Liver (tissue), 9 donors: ENCODE data around the gene CCNYL1. TPM values are rescaled to one million over a fixed set of nuclear protein-coding genes. Genes with fewer than 3 reads are reported as not detected.
"Not testable (repeated sequence)": the region's sequence is repeated elsewhere in the genome, so short reads cannot be mapped to it uniquely, and the experiment has no call there.

Source experiments
- DNase-seq: peaks from one replicate; pipeline ENCODE4 v3.0.0-alpha.2; 2017; ENCODE audit warnings: low spot score
- H3K27ac ChIP-seq, 2 donors: one replicate each; pipeline ENCODE4 v1.7.0; 2013; ENCODE audit warnings: inconsistent platforms in 2 of 2, low read length in 2 of 2, control low read depth in 1 of 2, low read depth in 1 of 2, mild to moderate bottlenecking in 1 of 2
- H3K27me3 ChIP-seq, 4 donors: one replicate each; pipeline versions ENCODE4 v1.6.1 to v1.7.0; 2013; ENCODE audit warnings: low read length in 3 of 4, inconsistent platforms in 1 of 4, mild to moderate bottlenecking in 1 of 4, moderate library complexity in 1 of 4; ENCODE audit not compliant: control insufficient read depth in 4 of 4, insufficient read depth in 4 of 4
- H3K36me3 ChIP-seq, 4 donors: one replicate each; pipeline versions ENCODE4 v1.6.1 to v1.7.0; 2013; ENCODE audit warnings: low read length in 3 of 4, mild to moderate bottlenecking in 3 of 4, low read depth in 1 of 4, moderate library complexity in 1 of 4; ENCODE audit not compliant: control insufficient read depth in 4 of 4, insufficient read depth in 3 of 4
- H3K4me1 ChIP-seq, 4 donors: one replicate each; pipeline versions ENCODE4 v1.6.1 to v1.7.0; 2013; ENCODE audit warnings: low read length in 3 of 4, mild to moderate bottlenecking in 3 of 4, moderate library complexity in 1 of 4; ENCODE audit not compliant: control insufficient read depth in 4 of 4, insufficient read depth in 4 of 4
- H3K4me3 ChIP-seq, 3 donors: one replicate each; pipeline versions ENCODE4 v1.6.1 to v1.7.0; 2013; ENCODE audit warnings: low read length in 3 of 3, control low read depth in 1 of 3, low read depth in 1 of 3, mild to moderate bottlenecking in 1 of 3
- H3K9ac ChIP-seq, 2 donors: one replicate each; pipeline ENCODE4 v1.7.0; 2013; ENCODE audit warnings: low read length in 2 of 2, mild to moderate bottlenecking in 2 of 2, moderate library complexity in 2 of 2, control low read depth in 1 of 2, low read depth in 1 of 2
- H3K9me3 ChIP-seq, 4 donors: one replicate each; pipeline versions ENCODE4 v1.6.1 to v1.7.0; 2013; ENCODE audit warnings: low read length in 3 of 4; ENCODE audit not compliant: control insufficient read depth in 4 of 4
- CTCF ChIP-seq: fragments of 150-350 bp; IDR thresholded peaks from 2 replicates; pipeline ENCODE4 v1.5.1; 2017; ENCODE audit warnings: improper control_type of control experiment, low read depth, low read length; ENCODE audit not compliant: missing input control
- EGR1 ChIP-seq, 2 donors: IDR thresholded peaks; 2 replicates each; pipeline ENCODE4 v1.6.1; 2016 to 2018; ENCODE audit warnings: antibody characterized with exemption in 2 of 2, low read depth in 2 of 2
- FOXA2 ChIP-seq: IDR thresholded peaks from 2 replicates; pipeline ENCODE4 v1.6.1; 2016; ENCODE audit warnings: antibody characterized with exemption
- GABPA ChIP-seq, 2 donors: IDR thresholded peaks in 1 of 2; conservative IDR thresholded peaks in 1 of 2; 2 replicates each; pipeline ENCODE4 v1.6.1; 2016; ENCODE audit warnings: antibody characterized with exemption in 2 of 2, mild to moderate bottlenecking in 1 of 2, moderate library complexity in 1 of 2
- HNF4A ChIP-seq, 2 donors: conservative IDR thresholded peaks; 2 replicates each; pipeline ENCODE4 v1.6.1; 2016; ENCODE audit warnings: antibody characterized with exemption in 2 of 2, mild to moderate bottlenecking in 2 of 2
- HNF4G ChIP-seq: IDR thresholded peaks from 2 replicates; pipeline ENCODE4 v1.6.1; 2016; ENCODE audit warnings: antibody characterized with exemption
- JUND ChIP-seq, 2 donors: IDR thresholded peaks; 2 replicates each; pipeline ENCODE4 v1.6.1; 2016; ENCODE audit warnings: antibody characterized with exemption in 2 of 2
- NR2F2 ChIP-seq: IDR thresholded peaks from 2 replicates; pipeline ENCODE4 v1.6.1; 2016; ENCODE audit warnings: antibody characterized with exemption
- RAD21 ChIP-seq, 2 donors: IDR thresholded peaks; 2 replicates each; pipeline ENCODE4 v1.6.1; 2016; ENCODE audit warnings: antibody characterized with exemption in 2 of 2, mild to moderate bottlenecking in 2 of 2
- RXRA ChIP-seq, 2 donors: IDR thresholded peaks; 2 replicates each; pipeline ENCODE4 v1.6.1; 2017 to 2018; ENCODE audit warnings: antibody characterized with exemption in 2 of 2, mild to moderate bottlenecking in 1 of 2
- SP1 ChIP-seq: IDR thresholded peaks from 2 replicates; pipeline ENCODE4 v1.6.1; 2018; ENCODE audit warnings: antibody characterized with exemption, mild to moderate bottlenecking
- TAF1 ChIP-seq: conservative IDR thresholded peaks from 2 replicates; pipeline ENCODE4 v1.6.1; 2016; ENCODE audit warnings: antibody characterized with exemption, mild to moderate bottlenecking
- YY1 ChIP-seq: IDR thresholded peaks from 2 replicates; pipeline ENCODE4 v1.6.1; 2016; ENCODE audit warnings: antibody characterized with exemption, mild to moderate bottlenecking
- WGBS: extraction: QIAGEN DNeasy Blood & Tissue Kit; methylation state at CpG from one replicate; pipeline ENCODE4 v1.1.7; 2013; 5-methylcytosine and 5-hydroxymethylcytosine counted together
- polyA plus RNA-seq, 2 donors: library from polyadenylated mRNA; stranded (reverse) in 1 of 2; unstranded in 1 of 2; fragments of 200-250 nt in 1 of 2; fragments of >200 nt in 1 of 2; fragmentation: Nextera tagmentation in 1 of 2; extraction: Ambion mirVana in 1 of 2; gene quantifications; one replicate each; pipeline versions ENCODE4 v1.2.1 to v1.2.3, GENCODE V29; 2013 to 2015
- total RNA-seq, 2 donors: library from RNA; depleted of rRNA; stranded (reverse); fragments of >200 nt; gene quantifications; one replicate each; pipeline ENCODE4 v1.2.3, GENCODE V29; 2014
- TF ChIP-seq, protein P1 (sequence below): IDR thresholded peaks from 2 replicates; pipeline ENCODE4 v1.6.1; 2016; ENCODE audit warnings: antibody characterized with exemption
- TF ChIP-seq, protein P2 (sequence below): IDR thresholded peaks from 2 replicates; pipeline ENCODE4 v1.6.1; 2016; ENCODE audit warnings: antibody characterized with exemption, mild to moderate bottlenecking
- TF ChIP-seq, protein P3 (sequence below): IDR thresholded peaks from 2 replicates; pipeline ENCODE4 v1.6.1; 2016; ENCODE audit warnings: antibody characterized with exemption
- TF ChIP-seq, protein P4 (sequence below): IDR thresholded peaks from 2 replicates; pipeline ENCODE4 v1.6.1; 2016; ENCODE audit warnings: antibody characterized with exemption
- donor health status: healthy.
- donor health status: healthy.
- donor health status: healthy.
- donor health status: healthy.
- donor health status: healthy.

Gene CCNYL1
- total and polyA plus RNA-seq, 4 donors: 5.8 to 9.3 (median 8.2) TPM

DNA sequence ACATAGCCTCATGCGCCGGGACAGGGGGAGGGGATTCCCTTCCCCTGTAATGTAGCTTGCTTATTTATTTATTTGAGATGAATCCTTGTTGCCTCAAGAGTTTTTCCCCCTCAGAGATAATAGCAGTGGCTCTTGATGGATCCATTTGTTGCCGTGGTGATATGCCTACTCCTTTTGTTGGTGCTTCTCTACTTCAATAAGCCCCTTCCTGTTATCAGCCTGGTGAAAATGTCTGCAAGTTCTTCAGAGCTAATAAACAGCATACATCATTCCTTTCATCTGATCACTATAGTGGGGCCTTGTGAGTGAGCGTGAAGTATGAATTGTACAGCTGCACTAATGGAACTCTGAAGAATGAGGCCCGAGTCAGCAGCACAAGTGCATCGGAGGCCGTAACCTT is 38.9 kb downstream of the CCNYL1 start:
- 70% methylated on average over 7 of the region's 7 CpGs for WGBS
- Histone ChIP-seq H3K27me3 (no peaks in the 10 kb centered on the region), H3K27ac (peak overlapping the region; percentile 21 to 69), H3K4me3 (no peak overlapping the region), H3K4me1 (peaks cover 1 to 38% (median 18%) of the 10 kb centered on the region in 4 donors), H3K9ac (no peak overlapping the region), H3K9me3 (no peaks in the 10 kb centered on the region), H3K36me3 (peaks cover 0 to 21% (median 3%) of the 10 kb centered on the region in 4 donors)
- DNase-seq: no peak
- TF ChIP-seq, protein P1, sequence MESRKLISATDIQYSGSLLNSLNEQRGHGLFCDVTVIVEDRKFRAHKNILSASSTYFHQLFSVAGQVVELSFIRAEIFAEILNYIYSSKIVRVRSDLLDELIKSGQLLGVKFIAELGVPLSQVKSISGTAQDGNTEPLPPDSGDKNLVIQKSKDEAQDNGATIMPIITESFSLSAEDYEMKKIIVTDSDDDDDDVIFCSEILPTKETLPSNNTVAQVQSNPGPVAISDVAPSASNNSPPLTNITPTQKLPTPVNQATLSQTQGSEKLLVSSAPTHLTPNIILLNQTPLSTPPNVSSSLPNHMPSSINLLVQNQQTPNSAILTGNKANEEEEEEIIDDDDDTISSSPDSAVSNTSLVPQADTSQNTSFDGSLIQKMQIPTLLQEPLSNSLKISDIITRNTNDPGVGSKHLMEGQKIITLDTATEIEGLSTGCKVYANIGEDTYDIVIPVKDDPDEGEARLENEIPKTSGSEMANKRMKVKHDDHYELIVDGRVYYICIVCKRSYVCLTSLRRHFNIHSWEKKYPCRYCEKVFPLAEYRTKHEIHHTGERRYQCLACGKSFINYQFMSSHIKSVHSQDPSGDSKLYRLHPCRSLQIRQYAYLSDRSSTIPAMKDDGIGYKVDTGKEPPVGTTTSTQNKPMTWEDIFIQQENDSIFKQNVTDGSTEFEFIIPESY: no peak
- TF ChIP-seq RAD21 (IDR thresholded peaks at IDR 0.05): no peak
- TF ChIP-seq HNF4A (conservative IDR thresholded peaks at IDR 0.05): no peak

DNA sequence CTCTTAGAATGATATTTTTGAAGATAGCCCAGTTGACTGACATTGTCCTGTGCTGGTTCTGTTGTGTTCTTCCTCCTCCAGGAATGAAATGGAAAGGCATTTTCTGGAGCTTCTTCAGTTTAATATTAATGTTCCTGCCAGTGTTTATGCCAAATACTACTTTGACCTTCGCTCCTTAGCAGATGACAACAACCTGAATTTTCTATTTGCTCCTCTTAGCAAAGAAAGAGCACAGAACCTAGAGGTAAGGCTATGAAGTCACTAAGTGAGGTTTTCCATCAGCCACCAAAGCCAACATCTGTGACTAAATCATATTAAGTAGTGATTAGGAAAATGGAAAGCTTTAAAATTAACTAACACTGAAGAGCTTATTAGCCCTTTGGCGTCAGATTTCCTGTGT is 39.4 kb downstream of the CCNYL1 start:
- WGBS: 38% methylated on average over 2 of the region's 2 CpGs
- Histone ChIP-seq H3K4me3 (no peak overlapping the region), H3K9me3 (no peaks in the 10 kb centered on the region), H3K9ac (no peak overlapping the region), H3K27me3 (no peaks in the 10 kb centered on the region), H3K27ac (peak overlapping the region; percentile 21 to 69), H3K36me3 (peaks cover 0 to 22% (median 3%) of the 10 kb centered on the region in 4 donors), H3K4me1 (peaks cover 1 to 33% (median 16%) of the 10 kb centered on the region in 4 donors)
- no peak for DNase-seq
- TF ChIP-seq RAD21 (IDR thresholded peaks at IDR 0.05): peak; percentile 11 to 19
- TF ChIP-seq FOXA2: no peak
- peak in 1 of 2 donors; percentile 24 for TF ChIP-seq JUND (IDR thresholded peaks at IDR 0.05)
- TF ChIP-seq, protein P2, sequence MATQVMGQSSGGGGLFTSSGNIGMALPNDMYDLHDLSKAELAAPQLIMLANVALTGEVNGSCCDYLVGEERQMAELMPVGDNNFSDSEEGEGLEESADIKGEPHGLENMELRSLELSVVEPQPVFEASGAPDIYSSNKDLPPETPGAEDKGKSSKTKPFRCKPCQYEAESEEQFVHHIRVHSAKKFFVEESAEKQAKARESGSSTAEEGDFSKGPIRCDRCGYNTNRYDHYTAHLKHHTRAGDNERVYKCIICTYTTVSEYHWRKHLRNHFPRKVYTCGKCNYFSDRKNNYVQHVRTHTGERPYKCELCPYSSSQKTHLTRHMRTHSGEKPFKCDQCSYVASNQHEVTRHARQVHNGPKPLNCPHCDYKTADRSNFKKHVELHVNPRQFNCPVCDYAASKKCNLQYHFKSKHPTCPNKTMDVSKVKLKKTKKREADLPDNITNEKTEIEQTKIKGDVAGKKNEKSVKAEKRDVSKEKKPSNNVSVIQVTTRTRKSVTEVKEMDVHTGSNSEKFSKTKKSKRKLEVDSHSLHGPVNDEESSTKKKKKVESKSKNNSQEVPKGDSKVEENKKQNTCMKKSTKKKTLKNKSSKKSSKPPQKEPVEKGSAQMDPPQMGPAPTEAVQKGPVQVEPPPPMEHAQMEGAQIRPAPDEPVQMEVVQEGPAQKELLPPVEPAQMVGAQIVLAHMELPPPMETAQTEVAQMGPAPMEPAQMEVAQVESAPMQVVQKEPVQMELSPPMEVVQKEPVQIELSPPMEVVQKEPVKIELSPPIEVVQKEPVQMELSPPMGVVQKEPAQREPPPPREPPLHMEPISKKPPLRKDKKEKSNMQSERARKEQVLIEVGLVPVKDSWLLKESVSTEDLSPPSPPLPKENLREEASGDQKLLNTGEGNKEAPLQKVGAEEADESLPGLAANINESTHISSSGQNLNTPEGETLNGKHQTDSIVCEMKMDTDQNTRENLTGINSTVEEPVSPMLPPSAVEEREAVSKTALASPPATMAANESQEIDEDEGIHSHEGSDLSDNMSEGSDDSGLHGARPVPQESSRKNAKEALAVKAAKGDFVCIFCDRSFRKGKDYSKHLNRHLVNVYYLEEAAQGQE: no peak
- TF ChIP-seq RXRA (IDR thresholded peaks at IDR 0.05): peak in 1 of 2 donors; percentile 5
- TF ChIP-seq, protein P3, sequence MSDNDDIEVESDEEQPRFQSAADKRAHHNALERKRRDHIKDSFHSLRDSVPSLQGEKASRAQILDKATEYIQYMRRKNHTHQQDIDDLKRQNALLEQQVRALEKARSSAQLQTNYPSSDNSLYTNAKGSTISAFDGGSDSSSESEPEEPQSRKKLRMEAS: no peak
- TF ChIP-seq, protein P4, sequence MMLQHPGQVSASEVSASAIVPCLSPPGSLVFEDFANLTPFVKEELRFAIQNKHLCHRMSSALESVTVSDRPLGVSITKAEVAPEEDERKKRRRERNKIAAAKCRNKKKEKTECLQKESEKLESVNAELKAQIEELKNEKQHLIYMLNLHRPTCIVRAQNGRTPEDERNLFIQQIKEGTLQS: no peak
- TF ChIP-seq GABPA (IDR thresholded peaks at IDR 0.05 in 1 of 2, conservative IDR thresholded peaks at IDR 0.05 in 1 of 2): no peak
- no peak for TF ChIP-seq CTCF
- TF ChIP-seq EGR1 (IDR thresholded peaks at IDR 0.05; ENCODE audit: low read depth in 2 of 2): no peak
- no peak for TF ChIP-seq YY1
- no peak for TF ChIP-seq HNF4G
- TF ChIP-seq, protein P1: no peak
- TF ChIP-seq SP1: peak; percentile 18
- no peak for TF ChIP-seq NR2F2
- no peak for TF ChIP-seq TAF1
- TF ChIP-seq HNF4A (conservative IDR thresholded peaks at IDR 0.05): peak; percentile 56 to 70

- H3K27ac ChIP-seq, DNase-seq: not testable (repeated sequence)
These were observed 42.2 kb downstream of the CCNYL1 start for GRCh38 chr2:207753688-207754087.

More at GRCh38 chr2:207753688-207754087, 42.2 kb downstream of the CCNYL1 start:
- WGBS: 90% methylated on average over 2 of the region's 2 CpGs
- Histone ChIP-seq H3K36me3 (peaks cover 3 to 22% (median 4%) of the 10 kb centered on the region in 4 donors), H3K4me1 (peaks cover 1 to 25% (median 14%) of the 10 kb centered on the region in 4 donors)
- not testable (repeated sequence) for H3K9me3 ChIP-seq, H3K27me3 ChIP-seq, H3K4me3 ChIP-seq, H3K9ac ChIP-seq
